NOMO-1 treated with DMSO at 0.1 percent for 48 hours (cell line): ENCODE results near the gene TMED3.

Experiments
- DNase-seq: peaks from one replicate; lab custom pipeline; 2025; ENCODE audit not compliant: unreplicated experiment; lab: John Stamatoyannopoulos, UW

TMED3 gene

GRCh38 chr15:79310985-79311900 is at the start of gene TMED3:
TMED3 (plus strand) TSS chr15:79311112; CDS start chr15:79311250, 138 bp downstream.
- DNase-seq: peak; percentile 83

- no peak for DNase-seq
These were observed 49.1 kb upstream of the TMED3 start for GRCh38 chr15:79261836-79262235.

- no peak for DNase-seq
These were observed 45.7 kb upstream of the TMED3 start for GRCh38 chr15:79265167-79265566.

- DNase-seq: no peak
These were observed 44.8 kb upstream of the TMED3 start for GRCh38 chr15:79265987-79266579.

GRCh38 chr15:79282371-79283251 is 28.3 kb upstream of the TMED3 start, which contains the start of gene ANKRD34C:
ANKRD34C (plus strand) TSS chr15:79282722; CDS start chr15:79293285, 10,563 bp downstream.
- DNase-seq: no peak

GRCh38 chr15:79283252-79284048 is 27.5 kb upstream of the TMED3 start:
- DNase-seq: no peak

GRCh38 chr15:79290642-79291275 is 20.2 kb upstream of the TMED3 start:
- DNase-seq: peak; percentile 11

- DNase-seq: no peak
These were observed 18.9 kb upstream of the TMED3 start for GRCh38 chr15:79292011-79292410.

- DNase-seq: no peak
These were observed 16.8 kb upstream of the TMED3 start for GRCh38 chr15:79294075-79294474.

- no peak for DNase-seq
These were observed 14.3 kb upstream of the TMED3 start for GRCh38 chr15:79296583-79296982.

GRCh38 chr15:79299126-79299840 is 11.6 kb upstream of the TMED3 start:
- DNase-seq: no peak

GRCh38 chr15:79299841-79300235 is 11.1 kb upstream of the TMED3 start:
- DNase-seq: no peak

- DNase-seq: no peak
These were observed 3.7 kb upstream of the TMED3 start for GRCh38 chr15:79307251-79307650.

GRCh38 chr15:79308874-79309273 is 2.0 kb upstream of the TMED3 start:
- no peak for DNase-seq

- DNase-seq: peak; percentile 57
These were observed 314 bp upstream of the TMED3 start for GRCh38 chr15:79310612-79310984.

GRCh38 chr15:79311901-79312553 is 1.1 kb downstream of the TMED3 start:
- DNase-seq: peak; percentile 42

GRCh38 chr15:79314186-79314585 is 3.3 kb downstream of the TMED3 start:
- DNase-seq: no peak

- DNase-seq: no peak
These were observed 3.9 kb downstream of the TMED3 start for GRCh38 chr15:79314811-79315210.
